Colon (tissue), 2 donors: ENCODE results near the gene MICOS13.

Experiments
- FAIRE-seq: peaks from 2 replicates; lab custom pipeline; 2012; peaks lifted over from hg19 to GRCh38; lab: Jason Lieb, UNC
- donor health status: control.
- donor health status: control.

The MICOS13 gene

DNA sequence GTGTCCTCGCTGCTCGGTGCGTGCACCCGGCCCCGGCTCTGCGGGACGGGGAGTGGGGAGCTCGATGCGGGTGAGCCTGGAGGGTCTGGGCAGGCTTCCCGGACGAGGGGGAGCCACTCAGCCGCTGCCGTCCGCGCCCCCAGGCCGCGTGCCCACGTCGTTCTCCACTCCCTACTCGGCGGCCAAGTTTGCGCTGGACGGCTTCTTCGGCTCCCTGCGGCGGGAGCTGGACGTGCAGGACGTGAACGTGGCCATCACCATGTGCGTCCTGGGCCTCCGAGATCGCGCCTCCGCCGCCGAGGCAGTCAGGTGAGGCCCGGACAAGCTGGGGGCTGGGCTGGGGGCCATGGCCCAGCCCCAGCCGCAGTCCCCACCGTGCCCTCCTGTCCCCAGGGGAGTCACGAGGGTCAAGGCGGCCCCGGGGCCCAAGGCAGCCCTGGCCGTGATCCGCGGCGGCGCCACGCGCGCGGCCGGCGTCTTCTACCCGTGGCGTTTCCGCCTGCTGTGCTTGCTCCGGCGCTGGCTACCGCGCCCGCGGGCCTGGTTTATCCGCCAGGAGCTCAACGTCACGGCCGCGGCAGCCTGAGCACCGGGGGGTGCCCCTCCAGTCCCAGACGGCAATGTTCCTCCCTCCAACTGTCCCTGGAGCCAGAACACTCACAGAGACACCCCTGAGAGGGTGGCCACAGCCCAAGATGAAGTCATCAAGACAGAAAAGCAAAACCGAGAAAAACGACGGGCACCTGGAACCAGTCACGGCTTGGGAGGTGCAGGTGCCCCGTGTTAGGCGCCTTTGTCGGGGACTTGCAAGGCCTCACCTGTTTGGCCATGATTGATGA lies 7.3 kb upstream of the MICOS13 start:
- FAIRE-seq, result no peak

DNA sequence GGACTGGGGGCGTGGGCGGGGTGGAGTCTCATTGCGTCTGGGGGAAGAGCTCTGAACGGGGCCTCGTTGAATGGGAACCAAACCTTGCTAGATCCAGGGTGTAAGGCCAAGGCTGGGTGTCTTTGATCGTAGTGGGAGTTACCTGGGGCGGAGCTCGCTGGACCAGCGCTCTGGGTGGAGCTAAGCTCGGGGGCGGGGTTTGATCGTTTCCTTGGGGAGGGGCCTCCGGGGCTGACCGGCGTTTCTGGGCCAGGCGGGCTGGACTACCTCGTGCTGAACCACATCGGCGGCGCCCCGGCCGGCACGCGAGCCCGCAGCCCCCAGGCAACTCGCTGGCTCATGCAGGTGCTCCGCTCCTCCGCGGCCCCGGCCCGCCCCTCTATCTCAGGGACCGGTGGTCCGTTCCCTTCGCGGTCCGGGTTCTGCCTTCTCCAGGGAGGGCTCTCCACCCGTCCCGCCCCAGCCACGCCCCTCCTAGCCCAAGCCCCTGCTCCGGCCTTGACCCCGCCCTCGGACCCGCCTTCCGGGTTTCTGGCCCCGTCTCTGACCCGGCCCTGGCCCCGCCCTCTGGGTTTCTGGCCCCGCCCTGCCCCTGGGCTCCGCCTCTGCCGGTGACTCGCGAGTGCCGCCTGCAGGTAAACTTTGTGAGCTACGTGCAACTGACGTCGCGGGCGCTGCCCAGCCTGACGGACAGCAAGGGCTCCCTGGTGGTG lies 6.5 kb upstream of the MICOS13 start:
- FAIRE-seq, result no peak

DNA sequence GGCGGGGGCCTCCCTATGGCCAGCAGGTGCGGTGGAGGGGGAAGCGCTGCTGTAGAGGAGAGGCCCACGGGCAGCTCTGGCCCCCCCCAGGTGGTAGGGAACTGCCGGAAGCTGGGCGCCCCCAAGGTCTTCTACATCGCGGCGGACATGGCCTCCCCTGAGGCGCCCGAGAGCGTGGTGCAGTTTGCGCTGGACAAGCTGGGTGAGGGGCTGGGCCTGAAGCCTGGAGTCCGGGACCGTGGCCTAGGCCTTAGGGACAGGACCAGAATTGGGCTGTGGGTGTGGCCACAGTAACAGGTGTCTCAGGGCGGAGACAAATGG lies 6.0 kb upstream of the MICOS13 start:
- FAIRE-seq, result no peak

DNA sequence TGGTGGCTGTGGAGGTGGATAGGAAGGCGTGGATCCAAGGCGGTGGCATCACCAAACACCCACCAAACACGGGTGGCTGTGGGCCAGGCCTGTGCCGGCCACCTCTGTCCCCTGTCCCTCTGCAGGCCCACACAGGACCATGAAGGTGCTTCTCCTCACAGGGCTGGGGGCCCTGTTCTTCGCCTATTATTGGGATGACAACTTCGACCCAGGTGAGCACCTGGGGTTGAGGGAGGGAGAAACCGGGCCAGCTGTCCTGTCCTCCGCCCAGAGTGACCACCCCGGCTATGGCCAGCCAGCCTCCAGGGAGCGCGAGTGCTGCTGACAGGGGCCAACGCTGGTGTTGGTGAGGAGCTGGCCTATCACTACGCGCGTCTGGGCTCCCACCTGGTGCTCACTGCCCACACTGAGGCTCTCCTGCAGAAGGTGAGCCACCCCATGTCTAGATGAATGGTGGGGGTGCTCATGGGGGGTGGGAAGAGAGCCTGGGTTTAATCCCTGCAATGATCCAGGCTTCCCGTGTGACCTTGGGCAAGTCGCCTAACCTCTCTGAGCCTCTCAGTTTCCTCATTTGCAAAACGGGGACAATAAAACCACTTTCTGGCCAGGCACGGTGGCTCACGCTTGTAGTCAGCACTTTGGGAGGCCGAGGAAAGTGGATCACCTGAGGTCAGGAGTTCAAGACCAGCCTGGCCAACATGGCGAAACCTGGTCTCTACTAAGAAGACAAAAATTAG lies 4.5 kb upstream of the MICOS13 start:
- no peak for FAIRE-seq

DNA sequence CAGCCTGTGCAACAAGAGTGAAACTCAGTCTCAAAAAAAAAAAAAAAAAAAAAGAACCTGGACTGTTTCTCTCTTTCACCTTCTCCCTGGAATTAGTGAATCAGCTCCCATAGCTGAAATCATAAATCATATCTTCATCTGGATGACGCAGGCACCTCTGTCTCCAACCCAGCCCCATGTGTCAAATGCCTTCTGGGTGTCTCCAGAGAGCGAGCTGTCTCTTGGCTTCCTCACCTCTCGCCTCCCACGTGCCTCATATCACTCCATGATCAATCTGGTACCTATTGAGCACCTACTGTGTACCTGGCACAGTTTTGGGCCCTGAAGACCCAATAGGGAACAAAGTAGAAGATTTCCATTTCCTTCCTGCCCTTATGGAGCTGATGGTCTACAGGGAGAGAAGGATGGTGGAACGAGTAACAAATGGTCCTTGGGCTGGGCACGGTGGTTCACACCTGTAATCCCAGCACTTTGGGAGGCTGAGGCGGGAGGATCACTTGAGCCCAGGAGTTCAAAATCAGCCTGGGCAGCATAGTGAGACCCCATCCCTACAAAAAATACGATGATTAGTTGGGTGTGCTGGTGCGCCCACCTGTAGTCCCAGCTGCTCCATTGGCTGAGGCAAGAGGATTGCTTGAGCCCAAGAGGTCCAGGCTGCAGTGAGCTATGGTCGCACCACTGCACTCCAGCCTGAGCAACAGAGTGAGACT lies 3.0 kb upstream of the MICOS13 start:
- FAIRE-seq, result no peak

DNA sequence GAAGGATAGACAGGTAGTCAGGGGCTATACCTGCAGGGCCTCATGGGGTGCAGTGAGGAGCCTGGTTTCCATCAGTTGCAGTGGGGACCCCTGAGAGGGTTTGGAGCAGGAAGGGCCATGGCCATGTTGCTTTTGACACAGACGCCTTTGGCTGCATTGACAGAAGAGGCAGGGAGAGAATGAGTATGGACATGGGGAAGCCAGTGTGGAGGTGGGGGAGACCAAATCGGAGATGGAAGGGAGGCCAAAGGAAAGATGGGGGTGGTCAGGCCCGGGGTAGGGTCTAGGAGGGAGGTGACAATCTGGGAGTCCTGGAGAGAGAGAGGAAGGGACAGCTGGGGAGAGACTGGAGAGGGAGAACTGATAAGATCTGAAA lies 1.8 kb upstream of the MICOS13 start:
- no peak for FAIRE-seq

DNA sequence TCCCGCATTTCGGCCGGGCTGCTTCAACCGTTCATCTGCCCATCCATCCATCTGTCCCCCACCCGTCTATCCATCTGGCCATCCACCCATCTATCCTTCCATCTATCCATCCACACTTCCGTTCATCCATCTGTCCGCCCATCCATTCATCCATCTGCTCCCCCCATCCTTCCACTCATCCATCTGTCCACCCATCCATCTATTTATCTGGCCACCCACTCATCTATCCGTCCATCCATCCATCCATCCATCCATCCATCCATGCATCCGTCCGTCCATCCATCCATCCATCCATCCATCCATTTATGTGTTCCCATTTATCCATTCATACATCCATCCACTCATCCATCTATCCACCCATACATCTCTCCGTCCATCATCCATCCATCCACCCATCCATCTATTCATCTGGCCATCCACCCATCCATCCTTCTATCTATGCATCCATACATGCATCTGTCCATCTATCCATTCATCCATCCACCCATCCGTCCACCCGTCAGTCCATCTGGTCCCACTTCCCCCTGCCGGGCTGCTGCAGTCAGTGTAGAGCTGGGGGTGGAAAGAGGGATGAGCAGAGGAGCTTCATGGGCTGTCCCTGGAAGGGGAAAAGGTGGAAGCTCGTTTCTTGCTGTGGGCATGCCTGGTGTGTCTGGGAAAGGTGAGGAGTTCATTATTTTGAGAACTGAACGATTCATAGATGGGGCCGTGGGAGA lies 1.2 kb upstream of the MICOS13 start:
- FAIRE-seq, result no peak

DNA sequence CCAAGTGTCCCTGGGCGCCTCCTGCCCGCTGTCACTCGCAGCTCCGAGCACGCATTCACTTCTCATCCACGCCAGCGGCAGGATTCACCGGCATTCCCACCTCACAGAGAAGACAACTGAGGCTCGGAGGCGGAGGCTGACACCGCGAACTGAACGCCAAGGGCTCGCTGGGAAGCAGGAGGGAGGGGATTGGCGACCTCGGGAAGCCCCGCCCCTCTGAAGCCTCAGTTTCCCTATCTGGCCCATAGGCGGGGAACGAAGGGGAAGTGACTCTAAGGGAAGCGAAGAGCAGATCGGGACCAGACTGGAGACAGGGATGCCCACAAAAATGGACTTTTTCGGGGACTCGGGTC lies 256 bp downstream of the MICOS13 start:
- FAIRE-seq, result no peak

DNA sequence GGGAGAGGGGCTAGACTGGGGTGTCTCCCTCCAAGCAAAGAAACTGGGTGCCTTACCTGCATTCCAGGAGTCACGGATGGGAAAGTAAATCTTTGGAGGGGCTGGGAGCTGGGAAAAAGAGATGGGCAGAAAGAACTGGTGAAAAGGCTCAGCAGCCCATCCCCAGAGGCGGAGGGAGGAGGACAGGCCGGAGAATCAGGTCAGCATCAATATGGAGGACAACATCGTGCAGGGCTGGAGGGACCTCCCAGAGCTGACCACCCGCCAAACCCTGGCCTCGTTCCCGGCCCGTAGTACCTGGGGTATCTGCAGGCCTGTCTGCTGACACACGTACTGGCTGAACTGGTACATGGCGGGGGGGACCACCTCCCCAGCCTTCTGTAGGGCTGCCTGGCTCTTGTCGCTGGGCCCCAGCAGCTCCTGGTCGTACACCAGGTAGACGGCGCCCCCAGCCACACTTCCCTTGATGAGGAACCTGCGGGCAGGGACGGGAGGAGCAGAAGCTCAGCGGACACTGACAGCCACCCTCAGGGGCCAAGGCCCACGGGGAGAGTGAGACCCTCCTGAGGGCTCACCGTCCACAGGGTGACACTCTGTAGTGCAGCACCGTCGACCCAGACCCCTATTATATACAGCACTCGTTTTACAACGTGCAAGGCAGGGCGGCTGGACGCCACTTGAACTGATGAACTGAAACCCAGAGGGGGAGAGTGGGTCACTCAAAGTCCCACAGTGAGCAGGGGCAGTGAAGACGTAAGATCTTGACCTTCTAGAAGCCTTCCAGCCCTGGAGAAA lies 830 bp downstream of the MICOS13 start:
- FAIRE-seq, result no peak

DNA sequence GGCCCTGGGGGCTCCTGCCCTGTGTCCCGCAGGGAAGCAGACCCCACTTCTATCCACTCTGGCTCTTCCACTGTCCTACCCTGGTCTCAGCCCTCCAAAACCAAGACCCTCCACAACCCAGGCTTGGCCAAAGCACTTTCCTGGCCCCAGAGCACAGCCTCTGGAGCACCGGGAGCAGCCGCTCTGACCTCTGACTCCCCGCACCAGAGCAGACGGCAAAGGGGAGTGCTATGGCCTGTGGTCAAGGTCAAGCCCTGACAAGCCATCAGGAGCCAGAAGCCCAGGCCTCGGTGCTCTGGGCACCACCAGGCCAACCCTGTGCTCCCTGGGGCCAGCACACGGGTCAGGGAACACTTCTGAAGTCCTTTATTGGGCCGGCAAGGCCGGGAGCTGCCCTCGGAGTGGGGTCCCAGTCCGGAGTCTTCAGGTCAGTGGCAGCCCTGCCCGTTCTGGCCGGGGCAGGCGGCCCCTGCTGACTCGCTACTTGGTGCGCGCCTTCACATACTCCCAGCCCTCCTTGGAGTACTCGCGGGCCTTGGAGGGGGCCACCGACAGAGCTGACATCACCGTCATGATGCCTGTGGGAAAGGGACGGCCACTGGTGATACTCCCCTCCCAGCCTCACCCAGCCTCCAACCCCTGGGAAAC lies 2.1 kb downstream of the MICOS13 start:
- no peak for FAIRE-seq

DNA sequence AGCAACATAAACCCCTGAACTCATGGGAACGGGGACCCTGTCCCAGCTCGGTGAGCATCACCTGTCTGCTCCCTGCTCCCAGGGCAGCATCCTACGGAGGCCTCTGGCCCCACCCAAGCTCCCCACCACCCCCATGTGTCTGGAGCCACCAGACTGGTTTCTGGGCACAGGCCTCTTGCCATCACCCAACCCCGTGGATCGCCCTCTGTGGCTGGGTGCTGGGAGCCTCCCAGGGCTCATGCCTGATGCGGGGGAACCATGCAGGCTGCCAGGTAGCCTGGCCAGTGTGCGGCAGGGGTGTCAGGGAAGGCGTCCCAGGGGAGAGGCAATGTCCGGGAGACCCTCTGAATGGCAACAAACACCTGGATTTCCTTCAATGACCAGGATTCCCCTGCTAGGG lies 2.7 kb downstream of the MICOS13 start:
- FAIRE-seq, result no peak

DNA sequence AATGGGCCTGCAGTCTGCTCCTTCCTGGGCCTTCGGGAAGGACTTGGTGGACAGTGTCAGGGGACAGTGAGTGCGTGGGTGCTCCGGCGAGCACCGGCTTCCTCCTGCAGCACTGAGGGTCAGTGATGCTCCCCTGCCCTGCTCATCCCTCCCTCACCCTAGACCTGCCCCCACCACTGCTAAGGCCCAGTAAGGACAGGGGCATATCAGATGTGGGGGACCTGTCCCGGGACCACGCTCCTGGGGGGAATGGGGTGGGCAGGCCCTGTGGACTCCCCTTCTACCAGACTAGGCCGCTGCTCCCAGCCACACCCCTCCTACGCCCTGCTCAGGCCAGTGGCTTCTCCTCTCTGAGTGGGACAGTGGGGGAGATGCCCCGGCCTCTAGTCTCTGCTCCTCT lies 3.2 kb downstream of the MICOS13 start:
- FAIRE-seq, result no peak

DNA sequence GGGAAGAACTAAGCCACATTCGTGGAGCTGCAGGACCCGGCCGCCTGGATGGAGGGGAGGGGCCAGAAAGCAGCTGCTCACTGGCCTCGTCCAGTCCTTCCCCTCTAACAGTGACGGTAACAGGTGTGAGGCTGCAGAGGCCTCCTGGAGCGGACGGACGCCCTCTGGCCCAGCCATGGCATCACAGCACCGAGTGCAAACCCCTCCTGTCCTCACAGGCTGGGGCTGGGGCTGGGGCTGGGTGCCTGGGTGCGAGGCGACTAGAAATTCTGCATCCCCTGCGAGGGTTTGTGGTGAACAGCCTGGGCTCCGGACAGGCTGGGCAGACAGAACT lies 3.6 kb downstream of the MICOS13 start:
- FAIRE-seq, result no peak

DNA sequence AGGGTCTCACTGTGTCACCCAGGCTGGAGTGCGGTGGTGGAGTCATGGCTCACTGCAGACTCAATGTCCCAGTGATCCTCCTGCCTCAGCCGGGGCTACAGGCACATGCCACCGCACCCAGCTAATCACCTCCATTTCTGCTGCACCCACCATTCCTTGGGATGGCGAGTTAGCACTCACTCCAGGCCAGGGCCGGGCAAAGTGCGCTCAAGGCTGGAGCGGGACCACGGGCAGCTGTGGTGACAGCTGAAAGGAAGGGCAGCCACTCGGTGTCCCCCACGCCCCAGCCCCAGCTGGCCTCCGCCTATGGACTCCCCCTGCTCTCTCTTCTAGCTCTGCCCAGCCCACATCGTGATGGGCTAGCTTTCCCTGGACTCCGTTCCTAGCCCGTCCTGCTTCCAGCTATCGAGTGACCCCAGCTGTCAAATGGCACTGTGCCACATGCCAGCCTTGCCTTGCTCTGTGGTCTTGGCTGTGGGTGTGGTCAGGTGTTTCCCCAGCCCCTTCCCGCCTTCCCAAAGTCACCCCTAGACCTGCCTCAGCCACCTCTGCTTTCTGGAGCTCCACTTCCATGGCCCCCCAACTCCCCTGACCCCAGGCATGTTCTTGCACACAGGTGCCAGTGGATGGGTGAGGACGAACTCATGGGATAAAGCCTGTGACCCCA lies 4.1 kb downstream of the MICOS13 start:
- FAIRE-seq, result no peak

DNA sequence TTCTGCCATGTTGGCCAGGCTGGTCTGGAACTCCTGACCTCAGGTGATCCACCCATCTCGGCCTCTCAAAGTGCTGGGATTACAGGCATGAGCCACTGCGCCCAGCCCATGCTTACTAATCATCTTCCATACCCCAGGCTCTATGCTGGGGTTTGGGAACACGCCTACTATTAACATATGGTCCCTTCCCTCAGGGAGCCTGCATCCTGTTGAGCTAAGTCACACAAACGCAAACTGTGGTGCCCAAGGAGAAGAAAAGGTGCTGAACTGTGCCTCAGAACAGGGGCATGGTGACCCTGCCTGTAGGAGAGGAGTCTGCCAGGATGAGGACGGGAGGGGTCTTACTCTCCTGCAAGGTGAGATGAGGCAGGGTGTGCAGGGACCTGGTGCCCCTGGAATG lies 5.6 kb downstream of the MICOS13 start:
- no peak for FAIRE-seq

DNA sequence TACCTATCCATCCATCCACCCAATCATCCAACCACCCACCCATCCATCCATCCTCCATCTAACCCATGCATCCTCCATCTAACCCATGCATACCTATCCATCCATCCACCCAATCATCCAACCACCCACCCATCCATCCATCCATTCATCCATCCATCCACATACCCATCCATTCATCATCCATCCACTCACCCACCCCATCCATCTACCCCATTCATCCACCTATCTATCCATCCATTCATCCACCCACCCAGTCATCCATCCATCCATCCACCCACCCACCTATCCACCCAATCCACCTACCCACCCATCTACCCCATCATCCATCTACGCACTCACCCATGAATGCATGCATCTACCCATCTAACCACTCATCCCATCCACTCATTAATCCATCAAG lies 6.6 kb downstream of the MICOS13 start:
- no peak for FAIRE-seq

DNA sequence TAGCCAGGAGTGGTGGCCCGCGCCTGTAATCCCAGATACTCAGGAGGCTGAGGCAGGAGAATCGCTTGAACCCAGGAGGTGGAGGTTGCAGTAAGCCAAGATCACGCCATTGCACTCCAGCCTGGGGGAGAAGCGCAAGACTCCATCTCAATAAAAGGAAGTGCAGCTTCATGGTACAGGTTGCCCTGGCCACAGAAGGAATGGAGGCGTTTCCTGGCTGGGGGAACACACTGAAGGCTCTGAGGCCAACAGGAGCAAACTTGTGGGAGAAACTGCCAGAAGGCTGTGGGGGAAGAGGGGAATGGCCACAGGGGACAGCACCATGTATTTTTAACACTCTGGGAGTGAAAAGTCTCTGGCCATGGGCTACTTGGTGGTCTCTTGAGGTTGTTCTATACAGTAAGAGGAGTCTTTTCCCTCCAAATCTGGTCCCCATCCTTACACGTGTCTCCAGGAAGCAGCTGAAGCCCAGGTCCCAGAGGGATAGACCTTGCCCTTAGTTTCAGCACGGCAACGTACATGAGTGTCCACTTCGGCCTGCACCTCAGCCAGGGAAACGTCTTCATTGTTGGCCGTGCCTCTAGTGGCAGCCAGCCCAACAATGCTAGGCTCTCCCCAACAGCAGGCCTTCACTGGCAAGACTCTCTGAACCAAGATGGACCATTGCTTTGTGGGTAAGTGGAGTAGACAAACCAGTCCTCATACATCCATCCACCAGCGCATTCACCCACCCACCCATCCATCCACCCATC lies 7.4 kb downstream of the MICOS13 start:
- no peak for FAIRE-seq

DNA sequence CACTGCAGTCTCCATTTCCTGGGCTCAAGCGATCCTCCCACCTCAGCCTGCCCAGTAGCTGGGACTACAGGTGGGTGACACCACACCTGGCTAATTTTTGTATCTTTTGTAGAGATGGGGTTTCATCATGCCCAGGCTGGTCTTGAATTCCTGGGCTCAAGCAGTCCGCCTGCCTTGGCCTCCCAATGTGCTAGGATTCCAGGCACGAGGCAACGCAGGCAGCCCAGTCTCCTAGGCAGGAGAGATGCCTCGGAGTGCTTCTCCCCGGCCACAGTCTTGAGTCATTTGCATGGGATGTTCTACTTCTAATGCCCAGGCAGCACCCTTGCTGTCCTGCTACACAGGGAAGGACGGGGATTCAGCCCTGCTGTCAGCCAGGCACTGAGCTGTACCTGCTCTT lies 8.7 kb downstream of the MICOS13 start:
- no peak for FAIRE-seq

DNA sequence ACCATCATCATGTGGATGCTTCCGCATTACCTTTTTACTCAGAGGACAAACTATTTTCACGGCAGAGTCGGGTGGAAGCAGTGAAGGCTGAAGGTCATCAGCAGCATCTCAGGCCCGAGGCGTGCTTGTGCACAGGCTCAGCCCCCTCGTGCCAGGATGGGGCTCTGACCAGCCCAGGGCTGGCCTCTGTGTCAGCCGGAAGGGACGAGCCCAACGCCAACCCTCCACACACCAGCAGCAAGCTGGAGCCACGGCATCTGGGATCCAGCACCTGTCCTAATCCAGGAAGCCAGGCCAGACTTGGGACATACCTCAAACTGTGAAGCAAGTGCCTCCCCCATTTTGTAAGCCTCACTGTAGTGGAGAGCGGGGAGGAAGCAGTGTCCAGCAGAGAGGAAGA lies 11.1 kb downstream of the MICOS13 start:
- no peak for FAIRE-seq
